Measurements from ENCODE around the gene YTHDF1.

YTHDF1 gene

GRCh38 chr20:63165356-63166192 is 50.4 kb downstream of the YTHDF1 start:
- H3K27me3 ChIP-seq (ENCODE audit: insufficient read depth, poor library complexity, severe bottlenecking): peaks cover 49% of the 10 kb centered on the region
- no peak overlapping the region for H3K4me3 ChIP-seq (ENCODE audit: severe bottlenecking)
- no peaks in the 10 kb centered on the region for H3K36me3 ChIP-seq (ENCODE audit: low read depth)
- DNase-seq (ENCODE audit: low spot score) (peak; percentile 82), ATAC-seq (ENCODE audit: low read depth) (no peak)
- TF ChIP-seq CTCF (IDR thresholded peaks at IDR 0.05; ENCODE audit: poor library complexity, severe bottlenecking): no peak
- H3K9me3 ChIP-seq (ENCODE audit: severe bottlenecking): no peaks in the 10 kb centered on the region
- no peaks in the 10 kb centered on the region for H3K4me1 ChIP-seq (ENCODE audit: insufficient read depth, poor library complexity, severe bottlenecking)
- no peak overlapping the region for H3K27ac ChIP-seq (ENCODE audit: poor library complexity, severe bottlenecking)

GRCh38 chr20:63164484-63165355 is 51.2 kb downstream of the YTHDF1 start:
- peak; percentile 79 for DNase-seq (ENCODE audit: low spot score)
- ATAC-seq (ENCODE audit: low read depth): no peak
- Histone ChIP-seq H3K36me3 (ENCODE audit: low read depth) (no peaks in the 10 kb centered on the region), H3K4me3 (ENCODE audit: severe bottlenecking) (no peak overlapping the region), H3K27me3 (ENCODE audit: insufficient read depth, poor library complexity, severe bottlenecking) (peaks cover 41% of the 10 kb centered on the region), H3K4me1 (ENCODE audit: insufficient read depth, poor library complexity, severe bottlenecking) (no peaks in the 10 kb centered on the region), H3K27ac (ENCODE audit: poor library complexity, severe bottlenecking) (no peak overlapping the region), H3K9me3 (ENCODE audit: severe bottlenecking) (no peaks in the 10 kb centered on the region)
- no peak for TF ChIP-seq CTCF (IDR thresholded peaks at IDR 0.05; ENCODE audit: poor library complexity, severe bottlenecking)

DNA sequence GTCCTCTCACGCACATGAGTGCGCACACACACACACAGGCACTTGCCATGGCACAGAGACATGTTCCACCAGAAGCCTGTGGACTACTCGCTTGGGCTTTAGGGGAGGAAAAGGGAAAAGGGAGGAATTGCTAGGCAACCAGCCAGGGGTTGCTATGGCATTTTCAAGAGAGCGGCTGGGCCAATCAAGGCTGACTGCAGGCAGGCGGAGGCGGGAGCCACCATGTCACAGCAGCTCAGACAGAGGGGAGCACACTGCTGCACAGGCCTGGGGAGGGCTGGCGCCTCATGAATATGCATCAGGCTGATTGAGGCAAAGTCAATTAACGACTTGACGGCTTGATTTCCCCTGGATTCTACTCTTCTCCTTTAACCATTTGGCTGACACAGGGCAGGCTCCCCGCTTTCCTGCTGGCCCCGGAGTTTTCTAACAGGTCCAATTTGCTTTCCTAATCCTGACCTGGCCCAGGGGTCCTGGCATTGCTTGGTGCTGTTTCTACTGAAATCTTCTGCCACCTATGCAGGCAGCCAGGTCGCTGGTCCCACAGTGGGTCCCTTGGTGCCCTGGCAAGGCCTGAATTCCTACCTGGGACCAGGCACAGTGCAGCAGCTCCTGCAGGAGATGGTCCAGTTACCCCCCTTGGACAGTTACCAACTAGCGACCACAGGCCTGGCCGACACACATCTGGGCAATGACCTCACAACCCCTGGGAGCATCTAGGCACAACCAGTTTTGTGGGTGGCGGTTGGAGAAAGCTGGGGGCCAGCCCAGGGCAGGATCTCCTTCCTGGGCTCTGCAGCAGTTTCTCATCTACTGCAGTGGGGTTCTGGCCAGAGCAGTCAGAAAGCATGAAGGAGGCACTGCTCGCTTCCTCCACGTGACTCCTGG is 52.1 kb downstream of the YTHDF1 start:
- ATAC-seq (ENCODE audit: low read depth) (no peak), DNase-seq (ENCODE audit: low spot score) (peak; percentile 76)
- no peaks in the 10 kb centered on the region for H3K36me3 ChIP-seq (ENCODE audit: low read depth)
- H3K4me3 ChIP-seq (ENCODE audit: severe bottlenecking): no peak overlapping the region
- no peak for TF ChIP-seq CTCF (IDR thresholded peaks at IDR 0.05; ENCODE audit: poor library complexity, severe bottlenecking)
- H3K27me3 ChIP-seq (ENCODE audit: insufficient read depth, poor library complexity, severe bottlenecking): peaks cover 40% of the 10 kb centered on the region
- H3K9me3 ChIP-seq (ENCODE audit: severe bottlenecking): no peaks in the 10 kb centered on the region
- H3K4me1 ChIP-seq (ENCODE audit: insufficient read depth, poor library complexity, severe bottlenecking): no peaks in the 10 kb centered on the region
- no peak overlapping the region for H3K27ac ChIP-seq (ENCODE audit: poor library complexity, severe bottlenecking)

- H3K9me3 ChIP-seq (ENCODE audit: severe bottlenecking): no peaks in the 10 kb centered on the region
- no peak for TF ChIP-seq CTCF (IDR thresholded peaks at IDR 0.05; ENCODE audit: poor library complexity, severe bottlenecking)
- no peaks in the 10 kb centered on the region for H3K36me3 ChIP-seq (ENCODE audit: low read depth)
- DNase-seq (ENCODE audit: low spot score) (peak; percentile 79), ATAC-seq (ENCODE audit: low read depth) (no peak)
- H3K4me3 ChIP-seq (ENCODE audit: severe bottlenecking): no peak overlapping the region
- H3K27me3 ChIP-seq (ENCODE audit: insufficient read depth, poor library complexity, severe bottlenecking): peaks cover 40% of the 10 kb centered on the region
- H3K27ac ChIP-seq (ENCODE audit: poor library complexity, severe bottlenecking): no peak overlapping the region
- no peaks in the 10 kb centered on the region for H3K4me1 ChIP-seq (ENCODE audit: insufficient read depth, poor library complexity, severe bottlenecking)
Measured at GRCh38 chr20:63163171-63163570, 52.8 kb downstream of the YTHDF1 start.

All from RWPE2 (cell line).